Omental fat pad (tissue), 4 donors: ENCODE results near the gene MAZ. TPM values are rescaled to one million over a fixed set of nuclear protein-coding genes. Genes with fewer than 3 reads are reported as not detected.

ENCODE experiments used
- ATAC-seq: fragments of 150-250 bp; one replicate; pipeline ENCODE4 v1.9.1; 2016; ENCODE audit warnings: mild to moderate bottlenecking, moderate library complexity; ENCODE audit not compliant: low FRiP score
- DNase-seq: peaks from one replicate; pipeline ENCODE4 v3.0.0-alpha.2; 2019; ENCODE audit warnings: low spot score
- CTCF ChIP-seq, 3 donors: fragments of 450-650 bp; IDR thresholded peaks; one replicate each; pipeline ENCODE4 v1.5.1; 2016 to 2017; ENCODE audit warnings: antibody characterized with exemption in 3 of 3, mild to moderate bottlenecking in 3 of 3, moderate library complexity in 2 of 3
- small RNA-seq: library from RNA; depleted of rRNA; stranded (forward); fragments of <200 nt; gene quantifications from one replicate; pipeline ENCODE3, GENCODE V24; 2016
- total RNA-seq, 4 donors: library from RNA; depleted of rRNA; stranded (reverse); fragments of >200 nt; gene quantifications; one replicate each; pipeline ENCODE4 v1.1.0, GENCODE V29; 2016

Gene MAZ
- total RNA-seq, 4 donors from 2014 or later: 38.0 to 76.9 (median 57.7) TPM

GRCh38 chr16:29860218-29860617 lies 53.9 kb downstream of the MAZ start:
- DNase-seq (no peak), ATAC-seq (no peak)
- TF ChIP-seq CTCF (IDR thresholded peaks at IDR 0.05): no peak

Small RNA genes lying within 50 kb of the gene (small RNA-seq; reads per million reads assigned to genes)
- gene AC009133.6: not detected
- gene AC120114.4: not detected

Other genes with a start within 250 kb of the MAZ start
- 1 to 10 TPM in 3 of 4 donors, under 1 TPM in 1; 0.46 to 4.4 (median 1.1) TPM for gene SPN, start 143.3 kb upstream of the MAZ start, total RNA-seq
- 10 to 100 TPM in 2 of 4 donors, 1 to 10 TPM in 2; 6.1 to 27.1 (median 8.5) TPM for gene QPRT, start 127.3 kb upstream of the MAZ start, total RNA-seq
- 10 to 100 TPM in 1 of 4 donors, 1 to 10 TPM in 3; 1.6 to 14.2 (median 4.8) TPM for gene C16orf54, start 60.5 kb upstream of the MAZ start, total RNA-seq
- not detected for gene ZG16, start 28.3 kb upstream of the MAZ start, total RNA-seq
- gene KIF22, start 15.8 kb upstream of the MAZ start, total RNA-seq: 10 to 100 TPM in 3 of 4 donors, 1 to 10 TPM in 1; 9.2 to 25.2 (median 13.1) TPM
- 1 to 10 TPM in 2 of 4 donors, under 1 TPM in 2; 0.28 to 9.8 (median 1.0) TPM for gene PRRT2, start 5.7 kb downstream of the MAZ start, total RNA-seq
- gene PAGR1, start 9.6 kb downstream of the MAZ start, total RNA-seq: 10 to 100 TPM; 15.6 to 32.9 (median 20.6) TPM
- gene MVP, start 13.9 kb downstream of the MAZ start, total RNA-seq: 100 to 1,000 TPM; 101 to 151 (median 129) TPM
- 100 to 1,000 TPM; 101 to 156 (median 104) TPM for gene CDIPT, start 56.7 kb downstream of the MAZ start, total RNA-seq
- gene SEZ6L2, start 93.0 kb downstream of the MAZ start, total RNA-seq: 10 to 100 TPM in 1 of 4 donors, 1 to 10 TPM in 2, under 1 TPM in 1; 0.63 to 11.5 (median 4.2) TPM
- 10 to 100 TPM in 2 of 4 donors, 1 to 10 TPM in 1, not detected in 1; 4.0 to 14.0 (median 10.6) TPM for gene ASPHD1, start 94.0 kb downstream of the MAZ start, total RNA-seq
- gene KCTD13, start 119.7 kb downstream of the MAZ start, total RNA-seq: 10 to 100 TPM in 3 of 4 donors, 1 to 10 TPM in 1; 7.1 to 44.5 (median 20.0) TPM
- gene TMEM219, start 155.6 kb downstream of the MAZ start, total RNA-seq: 100 to 1,000 TPM in 3 of 4 donors, 10 to 100 TPM in 1; 78.4 to 135 (median 110) TPM
- gene TAOK2, start 167.3 kb downstream of the MAZ start, total RNA-seq: 10 to 100 TPM; 25.1 to 90.0 (median 43.2) TPM
- gene HIRIP3, start 189.1 kb downstream of the MAZ start, total RNA-seq: 10 to 100 TPM in 1 of 4 donors, 1 to 10 TPM in 3; 5.6 to 22.2 (median 9.8) TPM
- gene INO80E, start 189.7 kb downstream of the MAZ start, total RNA-seq: 100 to 1,000 TPM in 1 of 4 donors, 10 to 100 TPM in 3; 22.8 to 113 (median 31.1) TPM
- gene DOC2A, start 204.5 kb downstream of the MAZ start, total RNA-seq: 1 to 10 TPM in 2 of 4 donors, under 1 TPM in 1, not detected in 1; 0.95 to 2.3 (median 1.2) TPM
- gene C16orf92, start 216.7 kb downstream of the MAZ start, total RNA-seq: not detected
- gene TLCD3B, start 224.7 kb downstream of the MAZ start, total RNA-seq: not detected